Measurements from ENCODE around the gene GRIK3.

GRIK3 gene

DNA sequence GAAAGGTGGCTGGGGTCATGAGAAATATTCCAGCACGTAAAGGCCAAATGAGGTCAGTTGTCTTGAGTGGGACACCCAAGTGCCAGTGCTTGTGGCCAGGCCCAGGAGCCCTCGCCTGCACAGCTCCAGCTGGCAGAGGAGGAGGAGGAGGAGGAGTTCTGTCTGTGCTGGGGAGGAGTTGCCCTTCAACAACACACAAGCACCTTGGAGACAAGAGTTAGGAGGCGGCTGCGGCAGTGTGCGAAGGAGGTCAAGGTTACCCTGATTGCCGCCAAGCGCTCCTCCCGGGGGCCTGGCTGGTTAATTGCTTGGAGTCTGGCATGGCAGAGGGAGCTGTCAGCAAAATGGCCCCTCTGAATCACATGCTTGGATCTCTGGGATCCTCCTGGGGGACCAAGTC lies 45.1 kb downstream of the GRIK3 start:
- TF ChIP-seq, protein P1, sequence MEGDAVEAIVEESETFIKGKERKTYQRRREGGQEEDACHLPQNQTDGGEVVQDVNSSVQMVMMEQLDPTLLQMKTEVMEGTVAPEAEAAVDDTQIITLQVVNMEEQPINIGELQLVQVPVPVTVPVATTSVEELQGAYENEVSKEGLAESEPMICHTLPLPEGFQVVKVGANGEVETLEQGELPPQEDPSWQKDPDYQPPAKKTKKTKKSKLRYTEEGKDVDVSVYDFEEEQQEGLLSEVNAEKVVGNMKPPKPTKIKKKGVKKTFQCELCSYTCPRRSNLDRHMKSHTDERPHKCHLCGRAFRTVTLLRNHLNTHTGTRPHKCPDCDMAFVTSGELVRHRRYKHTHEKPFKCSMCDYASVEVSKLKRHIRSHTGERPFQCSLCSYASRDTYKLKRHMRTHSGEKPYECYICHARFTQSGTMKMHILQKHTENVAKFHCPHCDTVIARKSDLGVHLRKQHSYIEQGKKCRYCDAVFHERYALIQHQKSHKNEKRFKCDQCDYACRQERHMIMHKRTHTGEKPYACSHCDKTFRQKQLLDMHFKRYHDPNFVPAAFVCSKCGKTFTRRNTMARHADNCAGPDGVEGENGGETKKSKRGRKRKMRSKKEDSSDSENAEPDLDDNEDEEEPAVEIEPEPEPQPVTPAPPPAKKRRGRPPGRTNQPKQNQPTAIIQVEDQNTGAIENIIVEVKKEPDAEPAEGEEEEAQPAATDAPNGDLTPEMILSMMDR (IDR thresholded peaks at IDR 0.05; ENCODE audit: insufficient read depth, low read depth, low read length, missing control alignments): no peak
- H3K4me3 ChIP-seq (ENCODE audit: low read depth, low read length): no peak overlapping the region
- no peak for DNase-seq (ENCODE audit: low read depth)

DNA sequence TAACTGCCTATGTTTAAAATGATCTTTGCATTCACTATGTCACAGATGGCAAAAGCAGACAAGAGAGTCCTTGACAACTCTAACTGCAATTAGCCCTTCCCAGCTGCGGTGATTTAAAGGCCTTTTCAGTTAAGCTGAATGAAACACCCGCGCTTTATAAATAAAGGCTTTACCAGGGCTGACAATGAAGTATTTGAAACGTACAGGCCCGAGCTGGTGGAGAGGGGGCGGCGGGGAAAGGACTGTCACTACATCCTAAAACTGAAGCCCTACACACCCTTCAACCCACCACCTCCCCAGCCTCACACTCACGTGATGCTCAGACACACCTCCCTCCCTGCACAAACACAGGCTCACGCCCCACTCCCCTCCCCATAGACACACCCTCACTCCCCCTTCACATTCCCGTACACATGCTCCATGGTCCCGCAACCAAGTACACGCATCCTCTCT lies 45.5 kb downstream of the GRIK3 start:
- no peak overlapping the region for H3K4me3 ChIP-seq (ENCODE audit: low read depth, low read length)
- TF ChIP-seq, protein P1 (IDR thresholded peaks at IDR 0.05; ENCODE audit: insufficient read depth, low read depth, low read length, missing control alignments): no peak
- no peak for DNase-seq (ENCODE audit: low read depth)

DNA sequence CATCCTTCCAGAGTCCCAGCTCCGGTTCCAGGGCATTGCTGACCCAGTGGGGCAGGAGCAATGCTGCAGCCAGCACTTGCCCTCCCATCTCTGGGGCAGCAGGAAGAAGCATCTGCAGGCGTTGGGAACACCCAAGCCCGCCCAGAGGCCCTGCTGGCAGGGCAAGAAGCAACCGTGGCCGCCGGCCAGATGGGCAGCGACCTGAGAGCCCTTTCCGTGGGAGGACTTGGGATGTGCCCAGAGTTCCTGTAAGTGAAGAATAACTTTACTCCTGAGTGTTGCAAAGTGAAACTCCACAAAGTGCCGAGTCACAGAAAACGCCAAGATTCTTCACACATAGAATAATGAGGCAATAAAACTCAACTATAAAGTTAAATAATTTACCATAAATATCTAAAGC lies 46.0 kb downstream of the GRIK3 start:
- TF ChIP-seq, protein P1 (IDR thresholded peaks at IDR 0.05; ENCODE audit: insufficient read depth, low read depth, low read length, missing control alignments): no peak
- DNase-seq (ENCODE audit: low read depth): no peak
- H3K4me3 ChIP-seq (ENCODE audit: low read depth, low read length): no peak overlapping the region

DNA sequence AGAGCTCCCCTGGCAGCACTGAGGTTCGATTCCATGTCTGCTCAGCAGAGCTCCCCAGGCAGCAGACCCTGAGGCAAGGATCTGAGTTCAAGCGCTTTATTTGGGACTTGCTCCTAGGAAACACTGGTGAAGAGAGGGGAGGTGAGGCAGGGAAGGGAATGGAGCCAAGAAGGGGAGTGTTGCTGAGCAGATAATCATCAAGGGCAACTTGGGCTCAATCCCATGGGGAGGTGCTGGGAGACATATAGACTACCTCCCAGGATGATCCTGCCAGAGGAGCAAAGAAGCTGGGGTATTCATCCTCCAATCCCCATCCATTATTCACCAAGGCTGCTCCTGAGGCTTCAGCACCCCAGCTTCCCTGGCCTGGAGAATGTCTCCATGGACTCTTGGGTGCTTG lies 47.0 kb downstream of the GRIK3 start:
- no peak for DNase-seq (ENCODE audit: low read depth)
- TF ChIP-seq, protein P1 (IDR thresholded peaks at IDR 0.05; ENCODE audit: insufficient read depth, low read depth, low read length, missing control alignments): no peak
- no peak overlapping the region for H3K4me3 ChIP-seq (ENCODE audit: low read depth, low read length)

DNA sequence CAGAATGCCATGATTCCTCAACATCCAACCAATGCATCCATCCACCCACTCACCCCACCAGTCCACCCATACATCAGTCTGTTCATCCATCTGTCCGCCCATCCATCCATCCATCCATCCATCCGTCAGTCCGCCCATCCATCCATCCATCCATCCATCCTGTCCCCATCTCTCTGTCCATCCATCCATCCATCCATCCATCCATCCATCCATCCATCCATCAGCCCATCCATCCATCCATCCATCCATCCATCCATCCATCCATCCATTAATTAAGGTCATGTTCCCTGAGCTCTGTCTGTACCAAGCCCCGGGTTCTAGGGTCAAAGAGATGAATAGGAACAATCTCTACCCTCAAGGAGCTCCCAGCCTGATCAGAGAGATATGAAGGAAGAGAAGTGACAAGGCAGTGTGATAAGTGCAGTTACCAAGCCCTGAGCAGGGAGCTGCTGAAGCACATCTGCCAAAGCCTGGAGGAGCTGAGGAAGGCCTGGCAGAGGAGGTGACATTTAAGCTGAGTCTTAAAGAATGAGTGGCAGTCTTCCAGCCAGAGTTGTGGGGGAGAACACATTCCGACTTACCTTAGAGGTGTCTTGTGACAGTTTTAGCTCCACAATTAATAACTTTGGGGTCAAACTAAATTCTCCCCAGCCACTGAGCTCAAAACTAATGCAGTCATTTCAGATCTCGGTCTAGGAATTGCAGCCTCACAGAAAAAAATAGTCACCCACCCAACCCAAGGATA lies 47.9 kb downstream of the GRIK3 start:
- TF ChIP-seq, protein P1 (IDR thresholded peaks at IDR 0.05; ENCODE audit: insufficient read depth, low read depth, low read length, missing control alignments): no peak
- no peak for DNase-seq (ENCODE audit: low read depth)
- no peak overlapping the region for H3K4me3 ChIP-seq (ENCODE audit: low read depth, low read length)

DNA sequence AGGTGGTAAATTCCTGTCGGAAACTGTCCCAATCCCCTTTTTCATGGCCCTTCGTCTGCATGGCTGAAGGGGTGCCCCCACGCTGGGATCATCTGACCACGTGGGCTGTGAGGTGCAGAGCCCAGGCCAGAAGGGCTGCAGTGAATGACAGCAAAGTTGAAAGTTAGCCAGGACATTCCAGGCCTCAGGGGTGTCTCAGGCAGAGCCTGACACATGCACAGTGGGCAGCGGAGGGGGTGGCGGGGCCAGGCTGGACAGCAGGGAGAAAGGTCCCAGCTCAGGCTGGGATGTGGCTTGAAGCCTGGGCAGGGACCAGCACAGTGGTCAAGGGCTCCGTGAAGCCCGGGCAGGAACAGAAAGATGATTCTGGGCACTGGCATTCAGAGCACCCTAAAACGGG lies 49.6 kb downstream of the GRIK3 start:
- TF ChIP-seq, protein P1 (IDR thresholded peaks at IDR 0.05; ENCODE audit: insufficient read depth, low read depth, low read length, missing control alignments): no peak
- DNase-seq (ENCODE audit: low read depth): no peak

DNA sequence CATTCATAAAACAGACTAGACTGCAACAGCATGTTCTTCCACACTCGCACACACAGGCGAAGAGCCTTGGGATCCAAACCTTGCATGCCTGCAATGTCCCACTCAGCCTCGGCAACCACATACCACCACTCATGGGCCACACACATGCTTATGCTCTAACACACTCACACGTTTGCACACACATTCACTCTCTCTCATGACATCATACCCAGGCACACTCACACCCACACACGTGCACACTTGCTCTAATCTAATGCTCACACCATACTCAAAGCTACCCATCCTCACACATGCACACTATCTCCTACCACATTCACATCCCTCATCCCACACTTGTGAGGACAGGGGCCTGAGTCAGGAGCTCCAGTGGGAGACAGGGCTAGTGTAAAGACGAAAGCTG lies 50.3 kb downstream of the GRIK3 start:
- TF ChIP-seq, protein P1 (IDR thresholded peaks at IDR 0.05; ENCODE audit: insufficient read depth, low read depth, low read length, missing control alignments): no peak
- no peak for DNase-seq (ENCODE audit: low read depth)
- no peak overlapping the region for H3K4me3 ChIP-seq (ENCODE audit: low read depth, low read length)

More for the DNA sequence above, 49.6 kb downstream of the GRIK3 start:
- no peak overlapping the region for H3K4me3 ChIP-seq (ENCODE audit: low read depth, low read length)
